Measurements from ENCODE around the gene UBN1.

UBN1 gene

DNA sequence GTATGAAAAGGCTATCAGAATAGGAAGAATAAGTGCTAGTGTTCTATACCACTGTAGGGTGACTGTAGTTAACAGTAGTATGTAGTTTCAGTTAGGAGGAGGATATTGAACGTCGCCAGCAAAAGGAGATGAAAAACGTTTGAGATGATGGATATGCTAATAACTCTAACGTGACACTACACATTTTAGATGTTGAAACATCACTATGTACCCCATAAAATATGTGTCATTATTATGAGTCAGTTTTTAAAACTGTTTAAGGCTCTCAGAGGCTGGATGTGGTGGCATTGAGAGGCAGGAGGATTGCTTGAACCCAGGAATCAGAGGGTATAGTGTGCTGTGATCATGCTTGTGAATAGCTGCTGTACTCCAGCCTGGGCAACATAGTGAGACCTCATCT is 31.8 kb downstream of the UBN1 start:
- Histone ChIP-seq H3K27ac (ENCODE audit: extremely low read depth, low read depth, low read length) (no peak overlapping the region), H3K4me3 (ENCODE audit: low read depth, low read length) (no peak overlapping the region), H3K4me1 (ENCODE audit: control insufficient read depth, insufficient read depth, low read length) (peaks cover 8% of the 10 kb centered on the region; the same call in 1 of the 2 replicates), H3K9me3 (ENCODE audit: control insufficient read depth, insufficient read depth, low read depth, low read length) (no peaks in the 10 kb centered on the region), H3K36me3 (ENCODE audit: control insufficient read depth in 2 of 2, insufficient read depth in 1 of 2, low read length in 2 of 2) (peaks cover 7 to 93% of the 10 kb centered on the region in 2 experiments)
- TF ChIP-seq ZNF501 (tag by site-specific recombination; IDR thresholded peaks at IDR 0.05) (no peak), ZBTB10 (tag by site-specific recombination; IDR thresholded peaks at IDR 0.05) (no peak), ZNF132 (tag by site-specific recombination; IDR thresholded peaks at IDR 0.05; ENCODE audit: borderline replicate concordance) (no peak), GLIS2 (tag by site-specific recombination; IDR thresholded peaks at IDR 0.05) (no peak), ZBTB21 (tag by site-specific recombination; IDR thresholded peaks at IDR 0.05) (no peak), ZNF174 (tag by site-specific recombination; IDR thresholded peaks at IDR 0.05) (no peak), ZNF211 (tag by site-specific recombination; IDR thresholded peaks at IDR 0.05; ENCODE audit: low read depth) (no peak), ZNF639 (tag by site-specific recombination; IDR thresholded peaks at IDR 0.05) (no peak), ZNF561 (tag by site-specific recombination; IDR thresholded peaks at IDR 0.05; ENCODE audit: borderline replicate concordance) (no peak), ZNF658 (tag by site-specific recombination; IDR thresholded peaks at IDR 0.05) (no peak), ZNF416 (tag by site-specific recombination; IDR thresholded peaks at IDR 0.05) (no peak), ZNF629 (tag by site-specific recombination; IDR thresholded peaks at IDR 0.05) (no peak), BCL11B (tag by site-specific recombination; IDR thresholded peaks at IDR 0.05; ENCODE audit: low read depth) (no peak)
- TF ChIP-seq, protein P1, sequence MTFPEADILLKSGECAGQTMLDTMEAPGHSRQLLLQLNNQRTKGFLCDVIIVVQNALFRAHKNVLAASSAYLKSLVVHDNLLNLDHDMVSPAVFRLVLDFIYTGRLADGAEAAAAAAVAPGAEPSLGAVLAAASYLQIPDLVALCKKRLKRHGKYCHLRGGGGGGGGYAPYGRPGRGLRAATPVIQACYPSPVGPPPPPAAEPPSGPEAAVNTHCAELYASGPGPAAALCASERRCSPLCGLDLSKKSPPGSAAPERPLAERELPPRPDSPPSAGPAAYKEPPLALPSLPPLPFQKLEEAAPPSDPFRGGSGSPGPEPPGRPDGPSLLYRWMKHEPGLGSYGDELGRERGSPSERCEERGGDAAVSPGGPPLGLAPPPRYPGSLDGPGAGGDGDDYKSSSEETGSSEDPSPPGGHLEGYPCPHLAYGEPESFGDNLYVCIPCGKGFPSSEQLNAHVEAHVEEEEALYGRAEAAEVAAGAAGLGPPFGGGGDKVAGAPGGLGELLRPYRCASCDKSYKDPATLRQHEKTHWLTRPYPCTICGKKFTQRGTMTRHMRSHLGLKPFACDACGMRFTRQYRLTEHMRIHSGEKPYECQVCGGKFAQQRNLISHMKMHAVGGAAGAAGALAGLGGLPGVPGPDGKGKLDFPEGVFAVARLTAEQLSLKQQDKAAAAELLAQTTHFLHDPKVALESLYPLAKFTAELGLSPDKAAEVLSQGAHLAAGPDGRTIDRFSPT (tag by site-specific recombination; IDR thresholded peaks at IDR 0.05) = no peak
- ChIA-PET POLR2A (no interaction called here), CTCF (no interaction called here)

DNA sequence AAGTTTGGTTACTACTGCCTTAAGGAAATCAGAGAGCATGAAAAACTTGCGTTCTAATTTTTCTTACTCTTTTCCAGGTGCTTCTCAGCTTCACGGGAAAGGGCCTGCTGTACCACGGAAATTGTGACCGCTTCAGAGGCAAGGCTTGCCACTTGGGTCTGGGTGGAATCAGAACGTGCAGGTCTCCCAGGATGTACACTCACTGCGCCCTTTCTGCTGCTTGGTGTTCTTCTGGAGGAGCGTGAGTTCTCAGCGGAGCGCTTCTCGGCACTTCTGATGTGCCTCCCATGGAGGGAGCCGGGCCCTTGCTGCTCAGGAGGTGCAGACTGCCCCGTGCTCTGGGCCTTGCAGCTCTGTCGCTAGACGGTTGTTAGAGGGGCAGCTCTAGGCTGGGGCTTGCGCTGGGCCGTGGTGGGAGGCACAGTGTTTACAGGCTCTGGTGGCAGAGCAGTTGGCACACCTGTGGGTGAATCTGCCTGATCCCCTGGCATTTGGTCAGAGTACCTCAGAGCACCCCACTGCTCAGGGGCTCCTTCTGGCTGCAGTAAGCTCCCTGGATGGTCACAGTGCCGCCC is 32.8 kb downstream of the UBN1 start:
- H3K36me3 ChIP-seq (ENCODE audit: control insufficient read depth in 2 of 2, insufficient read depth in 1 of 2, low read length in 2 of 2) = peaks cover 7 to 93% of the 10 kb centered on the region in 2 experiments
- ChIA-PET POLR2A (interaction anchor here (1.4 kb wide), 1 partner anchor 11 kb away, joined by 4 read pairs; no protein-coding TSS in a partner anchor), CTCF (no interaction called here)
- H3K9me3 ChIP-seq (ENCODE audit: control insufficient read depth, insufficient read depth, low read depth, low read length) = no peaks in the 10 kb centered on the region
- no peak overlapping the region for H3K4me3 ChIP-seq (ENCODE audit: low read depth, low read length)
- TF ChIP-seq ZNF837 (tag by site-specific recombination; IDR thresholded peaks at IDR 0.05) (no peak), ZSCAN23 (tag by site-specific recombination; IDR thresholded peaks at IDR 0.05) (no peak), SALL2 (tag by site-specific recombination; IDR thresholded peaks at IDR 0.05; ENCODE audit: borderline replicate concordance) (no peak), ZNF19 (tag by site-specific recombination; IDR thresholded peaks at IDR 0.05; ENCODE audit: low read depth) (no peak), ZBTB21 (tag by site-specific recombination; IDR thresholded peaks at IDR 0.05) (no peak), ZNF629 (tag by site-specific recombination; IDR thresholded peaks at IDR 0.05) (no peak), ZNF76 (tag by site-specific recombination; IDR thresholded peaks at IDR 0.05; ENCODE audit: borderline replicate concordance, low read depth) (no peak), ZNF16 (tag by site-specific recombination; IDR thresholded peaks at IDR 0.05; ENCODE audit: low read depth) (no peak), ZFP3 (tag by site-specific recombination; IDR thresholded peaks at IDR 0.05; ENCODE audit: low read depth) (no peak), ZNF621 (tag by site-specific recombination; IDR thresholded peaks at IDR 0.05) (no peak), CTCF (tag by site-specific recombination; IDR thresholded peaks at IDR 0.05) (no peak)
- H3K27ac ChIP-seq (ENCODE audit: extremely low read depth, low read depth, low read length) = no peak overlapping the region
- peaks cover 8% of the 10 kb centered on the region; the same call in 1 of the 2 replicates for H3K4me1 ChIP-seq (ENCODE audit: control insufficient read depth, insufficient read depth, low read length)

All from HEK293 (cell line).